Erythroblast (primary cell): ENCODE results near the gene ERMN.

Source experiments
- GATA1 ChIP-seq: IDR thresholded peaks from 2 replicates; pipeline ENCODE4 v1.6.1; 2011; ENCODE audit warnings: low read depth, mild to moderate bottlenecking, control low read depth, low read length, moderate library complexity
- POLR2A ChIP-seq: IDR thresholded peaks from 2 replicates; pipeline ENCODE4 v1.6.1; 2011; ENCODE audit warnings: mild to moderate bottlenecking, low read length

GRCh38 chr2:157363612-157364101 is 38.0 kb upstream of the ERMN start:
- no peak for TF ChIP-seq POLR2A
- TF ChIP-seq GATA1 = no peak
